Epithelial cell of esophagus (primary cell): ENCODE results near the gene TPRG1.

Experiments used
- DNase-seq: peaks from one replicate; pipeline ENCODE4 v3.0.0; 2010; ENCODE audit warnings: low read depth
- H3K4me3 ChIP-seq: 2 replicates; pipeline ENCODE4 v1.5.1; 2011; ENCODE audit warnings: mild to moderate bottlenecking, low read length, control low read depth
- CTCF ChIP-seq: IDR thresholded peaks from 2 replicates; pipeline ENCODE4 v1.5.1; 2011; ENCODE audit warnings: low read depth, mild to moderate bottlenecking, low read length, control low read depth, inconsistent platforms; ENCODE audit not compliant: insufficient read depth; ENCODE audit errors: missing control alignments

The TPRG1 gene

GRCh38 chr3:189260556-189261493 is 89.1 kb downstream of the TPRG1 start:
- no peak for DNase-seq
- no peak for TF ChIP-seq CTCF
- no peak overlapping the region for H3K4me3 ChIP-seq

- no peak for DNase-seq
- no peak for TF ChIP-seq CTCF
- no peak overlapping the region for H3K4me3 ChIP-seq
Observed at GRCh38 chr3:189262746-189263145, 91.0 kb downstream of the TPRG1 start.

- TF ChIP-seq CTCF, result peak; percentile 87
- DNase-seq, result peak; percentile 98
- no peak overlapping the region for H3K4me3 ChIP-seq
Observed at GRCh38 chr3:189267981-189268613, 96.3 kb downstream of the TPRG1 start.

- TF ChIP-seq CTCF, result no peak
- H3K4me3 ChIP-seq, result no peak overlapping the region
- peak; percentile 65 for DNase-seq
Observed at GRCh38 chr3:189269365-189269764, 97.6 kb downstream of the TPRG1 start.

GRCh38 chr3:189270248-189270832 is 98.6 kb downstream of the TPRG1 start:
- peak; percentile 97 for TF ChIP-seq CTCF
- H3K4me3 ChIP-seq, result no peak overlapping the region
- DNase-seq, result peak; percentile 96

- H3K4me3 ChIP-seq, result no peak overlapping the region
- DNase-seq, result no peak
- peak; percentile 50 for TF ChIP-seq CTCF
Observed at GRCh38 chr3:189272500-189273119, 100.8 kb downstream of the TPRG1 start.
